Liver (tissue), 3 donors: ENCODE data around the gene WASF1.

Experiments used
- FOXA1 ChIP-seq: IDR thresholded peaks from 2 replicates; pipeline ENCODE4 v1.6.1; 2016; ENCODE audit warnings: antibody characterized with exemption
- GABPA ChIP-seq, 2 donors: IDR thresholded peaks in 1 of 2; conservative IDR thresholded peaks in 1 of 2; 2 replicates each; pipeline ENCODE4 v1.6.1; 2016; ENCODE audit warnings: antibody characterized with exemption in 2 of 2, mild to moderate bottlenecking in 1 of 2, moderate library complexity in 1 of 2
- RAD21 ChIP-seq, 2 donors: IDR thresholded peaks; 2 replicates each; pipeline ENCODE4 v1.6.1; 2016; ENCODE audit warnings: antibody characterized with exemption in 2 of 2, mild to moderate bottlenecking in 2 of 2
- RXRA ChIP-seq, 2 donors: IDR thresholded peaks; 2 replicates each; pipeline ENCODE4 v1.6.1; 2017 to 2018; ENCODE audit warnings: antibody characterized with exemption in 2 of 2, mild to moderate bottlenecking in 1 of 2
- TAF1 ChIP-seq: conservative IDR thresholded peaks from 2 replicates; pipeline ENCODE4 v1.6.1; 2016; ENCODE audit warnings: antibody characterized with exemption, mild to moderate bottlenecking
- TF ChIP-seq, protein P1 (sequence below): fragments of 150-350 bp; IDR thresholded peaks from 2 replicates; pipeline ENCODE4 v1.5.1; 2017; ENCODE audit warnings: improper control_type of control experiment, low read depth, low read length; ENCODE audit not compliant: missing input control
- TF ChIP-seq, protein P2 (sequence below): IDR thresholded peaks from 2 replicates; pipeline ENCODE4 v1.6.1; 2016; ENCODE audit warnings: antibody characterized with exemption, mild to moderate bottlenecking
- TF ChIP-seq, protein P3 (sequence below): IDR thresholded peaks from 2 replicates; pipeline ENCODE4 v1.6.1; 2016; ENCODE audit warnings: antibody characterized with exemption
- TF ChIP-seq, protein P4 (sequence below): IDR thresholded peaks from 2 replicates; pipeline ENCODE4 v1.6.1; 2016; ENCODE audit warnings: antibody characterized with exemption
- TF ChIP-seq, protein P5 (sequence below): IDR thresholded peaks from 2 replicates; pipeline ENCODE4 v1.6.1; 2016; ENCODE audit warnings: antibody characterized with exemption
- donor health status: healthy.
- donor health status: healthy.

DNA sequence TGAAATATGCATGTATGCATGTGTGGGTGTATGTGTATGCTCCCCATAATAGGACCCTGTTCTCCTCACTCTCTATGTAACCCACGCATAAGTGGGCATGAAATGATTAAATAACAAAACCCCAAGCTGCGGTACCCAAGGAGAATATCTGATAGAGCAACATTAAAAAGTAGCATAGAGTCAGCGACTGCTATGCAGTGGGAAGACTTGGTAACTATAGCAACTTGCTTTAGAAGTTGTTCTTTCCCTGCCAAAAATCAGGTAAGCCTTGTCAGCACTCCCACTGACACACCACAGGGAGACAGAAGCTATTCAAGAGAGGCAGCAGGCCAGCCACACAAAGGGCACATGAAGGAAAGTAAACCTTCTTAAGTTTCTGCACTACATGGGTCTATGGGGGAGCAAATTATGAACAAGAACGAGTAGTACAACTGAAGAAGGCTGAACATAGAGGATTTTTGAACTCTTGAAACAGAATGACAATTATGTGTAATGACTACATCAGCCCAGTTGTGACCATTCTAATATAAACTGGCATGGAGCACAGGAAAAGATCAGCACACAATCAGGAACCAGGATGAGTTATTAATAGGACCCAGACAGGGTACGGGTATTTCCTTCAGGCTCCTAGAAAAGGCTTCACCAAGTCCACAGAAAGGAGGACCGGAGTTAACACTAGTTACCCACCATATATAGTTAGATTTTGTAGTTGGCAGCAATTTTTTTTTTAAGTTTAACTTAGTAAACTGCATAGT lies 111.5 kb downstream of the WASF1 start:
- TF ChIP-seq, protein P1, sequence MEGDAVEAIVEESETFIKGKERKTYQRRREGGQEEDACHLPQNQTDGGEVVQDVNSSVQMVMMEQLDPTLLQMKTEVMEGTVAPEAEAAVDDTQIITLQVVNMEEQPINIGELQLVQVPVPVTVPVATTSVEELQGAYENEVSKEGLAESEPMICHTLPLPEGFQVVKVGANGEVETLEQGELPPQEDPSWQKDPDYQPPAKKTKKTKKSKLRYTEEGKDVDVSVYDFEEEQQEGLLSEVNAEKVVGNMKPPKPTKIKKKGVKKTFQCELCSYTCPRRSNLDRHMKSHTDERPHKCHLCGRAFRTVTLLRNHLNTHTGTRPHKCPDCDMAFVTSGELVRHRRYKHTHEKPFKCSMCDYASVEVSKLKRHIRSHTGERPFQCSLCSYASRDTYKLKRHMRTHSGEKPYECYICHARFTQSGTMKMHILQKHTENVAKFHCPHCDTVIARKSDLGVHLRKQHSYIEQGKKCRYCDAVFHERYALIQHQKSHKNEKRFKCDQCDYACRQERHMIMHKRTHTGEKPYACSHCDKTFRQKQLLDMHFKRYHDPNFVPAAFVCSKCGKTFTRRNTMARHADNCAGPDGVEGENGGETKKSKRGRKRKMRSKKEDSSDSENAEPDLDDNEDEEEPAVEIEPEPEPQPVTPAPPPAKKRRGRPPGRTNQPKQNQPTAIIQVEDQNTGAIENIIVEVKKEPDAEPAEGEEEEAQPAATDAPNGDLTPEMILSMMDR = no peak
- TF ChIP-seq, protein P2, sequence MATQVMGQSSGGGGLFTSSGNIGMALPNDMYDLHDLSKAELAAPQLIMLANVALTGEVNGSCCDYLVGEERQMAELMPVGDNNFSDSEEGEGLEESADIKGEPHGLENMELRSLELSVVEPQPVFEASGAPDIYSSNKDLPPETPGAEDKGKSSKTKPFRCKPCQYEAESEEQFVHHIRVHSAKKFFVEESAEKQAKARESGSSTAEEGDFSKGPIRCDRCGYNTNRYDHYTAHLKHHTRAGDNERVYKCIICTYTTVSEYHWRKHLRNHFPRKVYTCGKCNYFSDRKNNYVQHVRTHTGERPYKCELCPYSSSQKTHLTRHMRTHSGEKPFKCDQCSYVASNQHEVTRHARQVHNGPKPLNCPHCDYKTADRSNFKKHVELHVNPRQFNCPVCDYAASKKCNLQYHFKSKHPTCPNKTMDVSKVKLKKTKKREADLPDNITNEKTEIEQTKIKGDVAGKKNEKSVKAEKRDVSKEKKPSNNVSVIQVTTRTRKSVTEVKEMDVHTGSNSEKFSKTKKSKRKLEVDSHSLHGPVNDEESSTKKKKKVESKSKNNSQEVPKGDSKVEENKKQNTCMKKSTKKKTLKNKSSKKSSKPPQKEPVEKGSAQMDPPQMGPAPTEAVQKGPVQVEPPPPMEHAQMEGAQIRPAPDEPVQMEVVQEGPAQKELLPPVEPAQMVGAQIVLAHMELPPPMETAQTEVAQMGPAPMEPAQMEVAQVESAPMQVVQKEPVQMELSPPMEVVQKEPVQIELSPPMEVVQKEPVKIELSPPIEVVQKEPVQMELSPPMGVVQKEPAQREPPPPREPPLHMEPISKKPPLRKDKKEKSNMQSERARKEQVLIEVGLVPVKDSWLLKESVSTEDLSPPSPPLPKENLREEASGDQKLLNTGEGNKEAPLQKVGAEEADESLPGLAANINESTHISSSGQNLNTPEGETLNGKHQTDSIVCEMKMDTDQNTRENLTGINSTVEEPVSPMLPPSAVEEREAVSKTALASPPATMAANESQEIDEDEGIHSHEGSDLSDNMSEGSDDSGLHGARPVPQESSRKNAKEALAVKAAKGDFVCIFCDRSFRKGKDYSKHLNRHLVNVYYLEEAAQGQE = no peak
- TF ChIP-seq TAF1 (no peak), FOXA1 (no peak), GABPA (IDR thresholded peaks at IDR 0.05 in 1 of 2, conservative IDR thresholded peaks at IDR 0.05 in 1 of 2) (no peak), RXRA (IDR thresholded peaks at IDR 0.05) (no peak), RAD21 (IDR thresholded peaks at IDR 0.05) (no peak)
- TF ChIP-seq, protein P3, sequence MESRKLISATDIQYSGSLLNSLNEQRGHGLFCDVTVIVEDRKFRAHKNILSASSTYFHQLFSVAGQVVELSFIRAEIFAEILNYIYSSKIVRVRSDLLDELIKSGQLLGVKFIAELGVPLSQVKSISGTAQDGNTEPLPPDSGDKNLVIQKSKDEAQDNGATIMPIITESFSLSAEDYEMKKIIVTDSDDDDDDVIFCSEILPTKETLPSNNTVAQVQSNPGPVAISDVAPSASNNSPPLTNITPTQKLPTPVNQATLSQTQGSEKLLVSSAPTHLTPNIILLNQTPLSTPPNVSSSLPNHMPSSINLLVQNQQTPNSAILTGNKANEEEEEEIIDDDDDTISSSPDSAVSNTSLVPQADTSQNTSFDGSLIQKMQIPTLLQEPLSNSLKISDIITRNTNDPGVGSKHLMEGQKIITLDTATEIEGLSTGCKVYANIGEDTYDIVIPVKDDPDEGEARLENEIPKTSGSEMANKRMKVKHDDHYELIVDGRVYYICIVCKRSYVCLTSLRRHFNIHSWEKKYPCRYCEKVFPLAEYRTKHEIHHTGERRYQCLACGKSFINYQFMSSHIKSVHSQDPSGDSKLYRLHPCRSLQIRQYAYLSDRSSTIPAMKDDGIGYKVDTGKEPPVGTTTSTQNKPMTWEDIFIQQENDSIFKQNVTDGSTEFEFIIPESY = no peak
- TF ChIP-seq, protein P4, sequence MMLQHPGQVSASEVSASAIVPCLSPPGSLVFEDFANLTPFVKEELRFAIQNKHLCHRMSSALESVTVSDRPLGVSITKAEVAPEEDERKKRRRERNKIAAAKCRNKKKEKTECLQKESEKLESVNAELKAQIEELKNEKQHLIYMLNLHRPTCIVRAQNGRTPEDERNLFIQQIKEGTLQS = no peak
- TF ChIP-seq, protein P5, sequence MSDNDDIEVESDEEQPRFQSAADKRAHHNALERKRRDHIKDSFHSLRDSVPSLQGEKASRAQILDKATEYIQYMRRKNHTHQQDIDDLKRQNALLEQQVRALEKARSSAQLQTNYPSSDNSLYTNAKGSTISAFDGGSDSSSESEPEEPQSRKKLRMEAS = no peak
